HCT116 (cell line): ENCODE results near the gene TBX2.

Experiments
- EZH2 ChIP-seq: fragments of 200-600 bp; sonication (generic); IDR thresholded peaks from 2 replicates; pipeline ENCODE4 v1.6.1; 2017; ENCODE audit warnings: antibody characterized with exemption, mixed run types
- EZH2phosphoT487 ChIP-seq: fragments of 200-600 bp; IDR thresholded peaks from 2 replicates; pipeline ENCODE4 v1.6.1; 2018; ENCODE audit warnings: antibody characterized with exemption, borderline replicate concordance
- POLR2A ChIP-seq: IDR thresholded peaks from 2 replicates; pipeline ENCODE4 v1.7.0; 2011; ENCODE audit warnings: borderline replicate concordance; ENCODE audit not compliant: insufficient read depth, insufficient read length; ENCODE audit errors: extremely low read depth
- ZNF274 ChIP-seq: fragments of 200-500 bp; sonication (Bioruptor generic); IDR thresholded peaks from 2 replicates; pipeline ENCODE4 v1.6.1; 2014; ENCODE audit warnings: mild to moderate bottlenecking, low read depth, low read length, inconsistent platforms
- TF ChIP-seq, protein P1 (sequence below), 3 experiments: fragments of 200-600 bp in 1 of 3; sonication (generic) in 1 of 3; IDR thresholded peaks in 2 of 3; conservative IDR thresholded peaks in 1 of 3; 2 replicates each; pipeline ENCODE4 v1.5.1; 2012 to 2017; ENCODE audit warnings: low read depth in 2 of 3, low read length in 2 of 3, antibody characterized with exemption in 1 of 3, borderline replicate concordance in 1 of 3, control low read depth in 1 of 3, mild to moderate bottlenecking in 1 of 3, mixed read lengths in 1 of 3, mixed run types in 1 of 3, moderate library complexity in 1 of 3; ENCODE audit not compliant: insufficient read depth in 1 of 3

DNA sequence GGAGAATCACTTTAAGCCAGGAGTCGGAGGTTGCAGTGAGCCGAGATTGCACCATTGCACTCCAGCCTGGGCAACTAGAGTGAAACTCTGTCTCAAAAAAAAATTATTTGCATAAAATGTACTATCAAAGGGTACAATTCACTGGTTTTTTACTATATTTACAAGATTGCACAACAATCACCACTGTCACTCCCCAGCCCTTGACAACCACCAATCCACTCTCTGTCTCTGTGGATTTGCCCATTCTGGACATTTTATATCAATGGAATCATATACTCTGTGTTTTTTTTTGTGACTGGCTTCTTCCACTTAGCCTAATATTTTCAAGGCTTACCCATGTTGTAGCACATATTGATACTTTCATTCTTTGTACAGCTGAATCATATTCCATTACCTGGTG, 18.8 kb downstream of the TBX2 start:
- TF ChIP-seq ZNF274 (no peak), EZH2 (no peak), POLR2A (no peak), EZH2phosphoT487 (no peak)
- TF ChIP-seq, protein P1, sequence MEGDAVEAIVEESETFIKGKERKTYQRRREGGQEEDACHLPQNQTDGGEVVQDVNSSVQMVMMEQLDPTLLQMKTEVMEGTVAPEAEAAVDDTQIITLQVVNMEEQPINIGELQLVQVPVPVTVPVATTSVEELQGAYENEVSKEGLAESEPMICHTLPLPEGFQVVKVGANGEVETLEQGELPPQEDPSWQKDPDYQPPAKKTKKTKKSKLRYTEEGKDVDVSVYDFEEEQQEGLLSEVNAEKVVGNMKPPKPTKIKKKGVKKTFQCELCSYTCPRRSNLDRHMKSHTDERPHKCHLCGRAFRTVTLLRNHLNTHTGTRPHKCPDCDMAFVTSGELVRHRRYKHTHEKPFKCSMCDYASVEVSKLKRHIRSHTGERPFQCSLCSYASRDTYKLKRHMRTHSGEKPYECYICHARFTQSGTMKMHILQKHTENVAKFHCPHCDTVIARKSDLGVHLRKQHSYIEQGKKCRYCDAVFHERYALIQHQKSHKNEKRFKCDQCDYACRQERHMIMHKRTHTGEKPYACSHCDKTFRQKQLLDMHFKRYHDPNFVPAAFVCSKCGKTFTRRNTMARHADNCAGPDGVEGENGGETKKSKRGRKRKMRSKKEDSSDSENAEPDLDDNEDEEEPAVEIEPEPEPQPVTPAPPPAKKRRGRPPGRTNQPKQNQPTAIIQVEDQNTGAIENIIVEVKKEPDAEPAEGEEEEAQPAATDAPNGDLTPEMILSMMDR (IDR thresholded peaks at IDR 0.05 in 2 of 3, conservative IDR thresholded peaks at IDR 0.05 in 1 of 3; ENCODE audit: borderline replicate concordance in 1 of 3, insufficient read depth in 1 of 3, low read depth in 2 of 3, low read length in 2 of 3), result no peak
